GM23338 (cell line): Measurements from ENCODE around the gene SOX15. TPM values are rescaled to one million over a fixed set of nuclear protein-coding genes. Genes with fewer than 3 reads are reported as not detected.

Source experiments
- ATAC-seq: fragments of 200-7000 bp; cut with Tn5 transposase; 3 replicates; pipeline ENCODE4 v1.9.1; 2020
- DNase-seq: peaks from one replicate; pipeline ENCODE4 v3.0.0-alpha.2; 2015; ENCODE audit warnings: low spot score
- H2AFZ ChIP-seq: fragments of 200-600 bp; sonication (generic); 2 replicates; pipeline ENCODE4 v1.8.0; 2016; ENCODE audit warnings: antibody characterized with exemption, mild to moderate bottlenecking, moderate library complexity
- H3F3A ChIP-seq: fragments of 200-600 bp; sonication (generic); replicated peaks from 2 replicates; pipeline ENCODE4 v1.8.0; 2017; ENCODE audit warnings: antibody characterized with exemption, mixed run types, low read depth
- H3K27ac ChIP-seq: fragments of 200-600 bp; sonication (generic); 2 replicates; pipeline ENCODE4 v1.6.1; 2016; ENCODE audit warnings: low read depth
- H3K27me3 ChIP-seq: fragments of 200-600 bp; sonication (generic); 2 replicates; pipeline ENCODE4 v1.8.0; 2016; ENCODE audit warnings: mild to moderate bottlenecking, mixed run types, moderate library complexity; ENCODE audit not compliant: insufficient read depth
- H3K36me3 ChIP-seq: fragments of 200-600 bp; sonication (generic); 2 replicates; pipeline ENCODE4 v1.8.0; 2016; ENCODE audit warnings: mild to moderate bottlenecking; ENCODE audit not compliant: insufficient read depth
- H3K4me1 ChIP-seq: fragments of 200-600 bp; sonication (generic); 2 replicates; pipeline ENCODE4 v1.8.0; 2016; ENCODE audit warnings: mild to moderate bottlenecking, moderate library complexity; ENCODE audit not compliant: insufficient read depth
- H3K4me2 ChIP-seq: fragments of 200-600 bp; sonication (generic); 2 replicates; pipeline ENCODE4 v1.7.1; 2017; ENCODE audit warnings: mixed run types
- H3K4me3 ChIP-seq: fragments of 200-600 bp; sonication (generic); 2 replicates; pipeline ENCODE4 v1.6.1; 2016; ENCODE audit warnings: mixed run types
- H3K79me2 ChIP-seq: fragments of 200-600 bp; sonication (generic); replicated peaks from 2 replicates; pipeline ENCODE4 v1.8.0; 2017; ENCODE audit warnings: mild to moderate bottlenecking; ENCODE audit not compliant: insufficient read depth
- H3K9me2 ChIP-seq: fragments of 200-600 bp; sonication (generic); 2 replicates; pipeline ENCODE4 v1.8.0; 2017; ENCODE audit not compliant: insufficient read depth
- H4K20me1 ChIP-seq: fragments of 200-600 bp; sonication (generic); replicated peaks from 2 replicates; pipeline ENCODE4 v1.8.0; 2017; ENCODE audit warnings: mild to moderate bottlenecking; ENCODE audit not compliant: insufficient read depth
- H3K27ac Mint-ChIP-seq: 2 replicates; pipeline ENCODE4 v1.8.0; 2020; ENCODE audit warnings: inconsistent platforms, mild to moderate bottlenecking, moderate library complexity, mixed read lengths
- H3K27me3 Mint-ChIP-seq: 3 replicates; pipeline ENCODE4 v1.8.0; 2022; ENCODE audit warnings: low read depth, mild to moderate bottlenecking, moderate library complexity, mixed read lengths, inconsistent platforms; ENCODE audit not compliant: insufficient read depth, poor library complexity
- H3K36me3 Mint-ChIP-seq: 3 replicates; pipeline ENCODE4 v1.8.0; 2021; ENCODE audit warnings: low read depth, mild to moderate bottlenecking, inconsistent platforms, moderate library complexity, mixed read lengths
- H3K4me1 Mint-ChIP-seq: 3 replicates; pipeline ENCODE4 v1.8.0; 2020; ENCODE audit warnings: mild to moderate bottlenecking, inconsistent platforms, mixed read lengths
- H3K4me3 Mint-ChIP-seq: 3 replicates; pipeline ENCODE4 v1.8.0; 2021; ENCODE audit warnings: moderate library complexity, mild to moderate bottlenecking, inconsistent platforms, mixed read lengths
- H3K9me3 Mint-ChIP-seq: 3 replicates; pipeline ENCODE4 v1.8.0; 2020; ENCODE audit warnings: moderate library complexity, mild to moderate bottlenecking, inconsistent platforms, mixed read lengths
- ETS1 ChIP-seq: IDR thresholded peaks from 2 replicates; pipeline ENCODE4 v1.6.1; 2016; ENCODE audit warnings: antibody characterized with exemption
- EZH2 ChIP-seq: fragments of 200-600 bp; sonication (generic); IDR thresholded peaks from one replicate; pipeline ENCODE4 v1.8.0; 2017; ENCODE audit warnings: antibody characterized with exemption, mild to moderate bottlenecking, low read depth; ENCODE audit not compliant: unreplicated experiment
- JUNB ChIP-seq: IDR thresholded peaks from one replicate; pipeline ENCODE4 v1.6.1; 2016; ENCODE audit warnings: antibody characterized with exemption; ENCODE audit not compliant: unreplicated experiment
- POLR2AphosphoS5 ChIP-seq: IDR thresholded peaks from 2 replicates; pipeline ENCODE4 v1.6.1; 2016; ENCODE audit warnings: antibody characterized with exemption, low read depth
- REST ChIP-seq: IDR thresholded peaks from one replicate; pipeline ENCODE4 v1.6.1; 2018; ENCODE audit warnings: antibody characterized with exemption; ENCODE audit not compliant: unreplicated experiment
- ZNF114 ChIP-seq: fragments of 250-450 bp; sonication (Bioruptor Pico); IDR thresholded peaks from 2 replicates; pipeline ENCODE4 v1.5.0; 2020; ENCODE audit warnings: mild to moderate bottlenecking, moderate library complexity
- polyA plus RNA-seq: library from polyadenylated mRNA; unstranded; fragments of >200 nt; fragmentation: Nextera tagmentation; extraction: Ambion mirVana; gene quantifications from 2 replicates; pipeline ENCODE4 v1.2.1, GENCODE V29; 2016
- total RNA-seq: library from RNA; depleted of rRNA; stranded (reverse); fragments of >200 nt; shearing (Covaris generic); gene quantifications from 2 replicates; pipeline ENCODE4 v1.2.3, GENCODE V29; 2014
- TF ChIP-seq, protein P1 (sequence below), 2 experiments: fragments of 200-600 bp in 1 of 2; sonication (generic) in 1 of 2; conservative IDR thresholded peaks; 2 replicates each; pipeline versions ENCODE4 v1.5.1 to v1.6.1; 2016 to 2017; ENCODE audit warnings: antibody characterized with exemption in 2 of 2, low read depth in 2 of 2, mild to moderate bottlenecking in 2 of 2, moderate library complexity in 1 of 2

SOX15 gene
- total and polyA plus RNA-seq, 2 experiments from 2014 or later = 29.9 to 43.0 TPM

DNA sequence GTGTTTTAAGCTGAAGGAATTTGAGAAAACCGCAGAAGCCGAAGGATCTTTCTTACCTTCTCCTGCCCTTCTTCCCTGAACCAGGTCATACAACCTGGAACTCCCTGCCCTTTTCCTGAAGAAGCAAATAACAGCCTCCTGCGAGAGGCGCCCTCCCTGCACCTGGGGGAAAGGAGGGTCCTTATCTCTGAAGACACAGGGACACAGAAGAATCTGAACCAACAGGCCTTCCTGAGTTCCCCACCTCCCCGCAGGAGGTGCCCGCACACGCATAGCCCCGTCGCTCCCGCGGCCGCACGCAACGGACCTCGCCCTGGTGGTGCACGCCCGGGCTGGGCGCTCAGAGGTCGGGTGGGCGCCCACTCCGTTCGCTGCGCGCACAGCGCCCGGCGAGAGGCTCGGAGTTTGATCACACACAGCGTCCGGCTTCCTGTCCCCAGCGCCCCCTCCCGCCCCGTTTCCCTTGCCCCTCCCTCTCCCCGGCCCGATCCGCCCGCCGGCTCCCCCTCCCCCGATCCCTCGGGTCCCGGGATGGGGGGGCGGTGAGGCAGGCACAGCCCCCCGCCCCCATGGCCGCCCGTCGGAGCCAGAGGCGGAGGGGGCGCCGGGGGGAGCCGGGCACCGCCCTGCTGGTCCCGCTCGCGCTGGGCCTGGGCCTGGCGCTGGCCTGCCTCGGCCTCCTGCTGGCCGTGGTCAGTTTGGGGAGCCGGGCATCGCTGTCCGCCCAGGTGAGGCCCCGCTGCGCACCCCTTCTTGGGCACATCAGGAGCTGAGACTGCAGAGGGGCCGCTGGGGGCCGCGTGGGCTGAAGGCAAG is 41.1 kb downstream of the SOX15 start, which contains the start of gene TNFSF12:
Gene TNFSF12 (plus strand): TSS at position 474 of the 816 bp plus-strand sequence. CDS start 96 bp downstream, at position 570.
- ATAC-seq = peak; percentile 87
- no peak within 1 kb of the TSS for H3K27ac Mint-ChIP-seq
- H3K27ac ChIP-seq = no peak within 1 kb of the TSS

DNA sequence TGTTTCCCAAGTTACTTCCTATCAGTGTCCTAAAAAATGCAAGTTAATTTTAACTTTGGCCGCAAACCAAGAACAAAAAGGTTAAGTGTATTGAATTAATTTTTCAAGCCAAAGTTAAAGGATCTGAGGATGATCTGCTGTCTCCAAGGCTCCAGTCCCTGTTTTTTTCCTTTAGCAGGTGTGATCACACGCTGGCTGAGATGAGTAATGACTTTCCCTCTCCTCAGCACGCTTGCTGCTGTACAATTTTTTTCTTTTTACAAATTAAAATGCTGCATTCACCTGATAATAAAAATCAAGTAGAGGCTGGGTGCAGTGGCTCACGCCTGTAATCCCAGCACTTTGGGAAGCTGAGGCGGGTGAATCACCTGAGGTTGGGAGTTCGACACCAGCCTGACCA is 45.0 kb downstream of the SOX15 start:
- no peak overlapping the region for H3K27ac ChIP-seq
- H3K36me3 ChIP-seq = no peaks in the 10 kb centered on the region
- Mint-ChIP-seq H3K4me3 (no peak overlapping the region), H3K27me3 (peaks cover 13% of the 10 kb centered on the region), H3K27ac (no peak overlapping the region), H3K36me3 (no peaks in the 10 kb centered on the region), H3K4me1 (peaks cover 6% of the 10 kb centered on the region; the same call in 1 of the 3 replicates), H3K9me3 (no peaks in the 10 kb centered on the region)
- peaks cover 5% of the 10 kb centered on the region; the same call in 1 of the 2 replicates for H3K4me1 ChIP-seq
- DNase-seq (no peak), ATAC-seq (no peak)
- TF ChIP-seq, protein P1, sequence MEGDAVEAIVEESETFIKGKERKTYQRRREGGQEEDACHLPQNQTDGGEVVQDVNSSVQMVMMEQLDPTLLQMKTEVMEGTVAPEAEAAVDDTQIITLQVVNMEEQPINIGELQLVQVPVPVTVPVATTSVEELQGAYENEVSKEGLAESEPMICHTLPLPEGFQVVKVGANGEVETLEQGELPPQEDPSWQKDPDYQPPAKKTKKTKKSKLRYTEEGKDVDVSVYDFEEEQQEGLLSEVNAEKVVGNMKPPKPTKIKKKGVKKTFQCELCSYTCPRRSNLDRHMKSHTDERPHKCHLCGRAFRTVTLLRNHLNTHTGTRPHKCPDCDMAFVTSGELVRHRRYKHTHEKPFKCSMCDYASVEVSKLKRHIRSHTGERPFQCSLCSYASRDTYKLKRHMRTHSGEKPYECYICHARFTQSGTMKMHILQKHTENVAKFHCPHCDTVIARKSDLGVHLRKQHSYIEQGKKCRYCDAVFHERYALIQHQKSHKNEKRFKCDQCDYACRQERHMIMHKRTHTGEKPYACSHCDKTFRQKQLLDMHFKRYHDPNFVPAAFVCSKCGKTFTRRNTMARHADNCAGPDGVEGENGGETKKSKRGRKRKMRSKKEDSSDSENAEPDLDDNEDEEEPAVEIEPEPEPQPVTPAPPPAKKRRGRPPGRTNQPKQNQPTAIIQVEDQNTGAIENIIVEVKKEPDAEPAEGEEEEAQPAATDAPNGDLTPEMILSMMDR (conservative IDR thresholded peaks at IDR 0.05; ENCODE audit: low read depth in 2 of 2) = no peak
- no peaks in the 10 kb centered on the region for H3K79me2 ChIP-seq
- H2AFZ ChIP-seq = no peak overlapping the region
- H3K4me3 ChIP-seq = no peak overlapping the region
- H3K4me2 ChIP-seq = no peak overlapping the region
- H3F3A ChIP-seq = peaks cover 11% of the 10 kb centered on the region
- H3K9me2 ChIP-seq = no peaks in the 10 kb centered on the region
- peaks cover 13% of the 10 kb centered on the region for H3K27me3 ChIP-seq
- H4K20me1 ChIP-seq = no peaks in the 10 kb centered on the region

More for the DNA sequence above, 41.1 kb downstream of the SOX15 start, which contains the start of gene TNFSF12:
- Histone ChIP-seq H3F3A (peaks cover 14% of the 10 kb centered on the region), H3K4me2 (peak within 1 kb of the TSS; percentile 90), H3K4me3 (peak within 1 kb of the TSS; percentile 84), H4K20me1 (no peaks in the 10 kb centered on the region), H3K4me1 (peaks cover 5% of the 10 kb centered on the region; the same call in 1 of the 2 replicates), H2AFZ (peak within 1 kb of the TSS; percentile 99), H3K36me3 (no peaks in the 10 kb centered on the region), H3K9me2 (no peaks in the 10 kb centered on the region), H3K27me3 (peaks cover 13% of the 10 kb centered on the region), H3K79me2 (no peaks in the 10 kb centered on the region)
- peak; percentile 70 for TF ChIP-seq POLR2AphosphoS5
- TF ChIP-seq ETS1 = no peak
- H3K27me3 Mint-ChIP-seq = peaks cover 8% of the 10 kb centered on the region
- peak within 1 kb of the TSS; percentile 80 for H3K4me3 Mint-ChIP-seq
- H3K36me3 Mint-ChIP-seq = no peaks in the 10 kb centered on the region
- DNase-seq = peak; percentile 68
- no peaks in the 10 kb centered on the region for H3K9me3 Mint-ChIP-seq
- peaks cover 6% of the 10 kb centered on the region; the same call in 1 of the 3 replicates for H3K4me1 Mint-ChIP-seq

GRCh38 chr17:7541074-7541621 is 48.7 kb downstream of the SOX15 start:
- H3K36me3 Mint-ChIP-seq = no peaks in the 10 kb centered on the region
- no peaks in the 10 kb centered on the region for H3K36me3 ChIP-seq
- TF ChIP-seq ZNF114 (CRISPR knock-in tag) (no peak), JUNB (no peak), EZH2 (no peak), ETS1 (no peak), REST (no peak), POLR2AphosphoS5 (no peak)

More at GRCh38 chr17:7541074-7541621, 48.7 kb downstream of the SOX15 start:
- Mint-ChIP-seq H3K27ac (no peak overlapping the region), H3K9me3 (no peaks in the 10 kb centered on the region), H3K4me1 (no peaks in the 10 kb centered on the region), H3K4me3 (no peak overlapping the region), H3K27me3 (peaks cover 9% of the 10 kb centered on the region)
- Histone ChIP-seq H3K27me3 (no peaks in the 10 kb centered on the region), H3K4me3 (no peak overlapping the region), H3F3A (no peaks in the 10 kb centered on the region), H2AFZ (no peak overlapping the region), H3K27ac (no peak overlapping the region), H3K4me1 (no peaks in the 10 kb centered on the region), H3K9me2 (no peaks in the 10 kb centered on the region), H3K4me2 (no peak overlapping the region), H4K20me1 (no peaks in the 10 kb centered on the region), H3K79me2 (no peaks in the 10 kb centered on the region)
- no peak for DNase-seq
- ATAC-seq = no peak
